Gastrocnemius medialis (tissue), 4 donors: Measurements from ENCODE around the gene SERINC2. TPM values are rescaled to one million over a fixed set of nuclear protein-coding genes. Genes with fewer than 3 reads are reported as not detected.

Source experiments
- ATAC-seq, 2 donors: fragments of 150-250 bp; one replicate each; pipeline ENCODE4 v1.9.1; 2016
- DNase-seq, 2 donors: peaks; one replicate each; pipeline ENCODE4 v3.0.0-alpha.2; 2019
- H3K27ac ChIP-seq, 4 donors: fragments of 200-600 bp; sonication (generic); 1 replicate in 1 of 4; 2 replicates in 3 of 4; pipeline ENCODE4 v1.5.1; 2016 to 2018; ENCODE audit warnings: mild to moderate bottlenecking in 2 of 4, moderate library complexity in 1 of 4
- H3K27me3 ChIP-seq, 3 donors: fragments of 200-600 bp; sonication (generic) in 2 of 3; 1 replicate in 1 of 3; 2 replicates in 2 of 3; pipeline versions ENCODE4 v1.5.1 to v1.6.0; 2016 to 2019; ENCODE audit warnings: mild to moderate bottlenecking in 1 of 3, moderate library complexity in 1 of 3
- H3K36me3 ChIP-seq, 2 donors: fragments of 200-600 bp; sonication (generic) in 1 of 2; one replicate each; pipeline ENCODE4 v1.5.1; 2017 to 2018
- H3K4me1 ChIP-seq, 2 donors: fragments of 200-600 bp; sonication (generic) in 1 of 2; one replicate each; pipeline ENCODE4 v1.5.1; 2016 to 2017; ENCODE audit warnings: mild to moderate bottlenecking in 2 of 2
- H3K4me3 ChIP-seq, 4 donors: fragments of 200-600 bp; sonication (generic) in 3 of 4; 1 replicate in 1 of 4; 2 replicates in 3 of 4; pipeline ENCODE4 v1.5.1; 2016 to 2019; ENCODE audit warnings: mild to moderate bottlenecking in 2 of 4
- H3K9me3 ChIP-seq, 3 donors: fragments of 200-600 bp; sonication (generic) in 2 of 3; 1 replicate in 1 of 3; 2 replicates in 2 of 3; pipeline ENCODE4 v1.5.1; 2016 to 2019
- CTCF ChIP-seq, 5 experiments: fragments of 450-650 bp in 3 of 5; fragments of 200-600 bp in 2 of 5; sonication (generic) in 2 of 5; IDR thresholded peaks in 4 of 5; conservative IDR thresholded peaks in 1 of 5; 1 replicate in 4 of 5; 2 replicates in 1 of 5; pipeline ENCODE4 v1.5.1; 2016 to 2019; ENCODE audit warnings: antibody characterized with exemption in 5 of 5, mild to moderate bottlenecking in 3 of 5, moderate library complexity in 3 of 5
- POLR2A ChIP-seq, 2 donors: fragments of 450-650 bp; IDR thresholded peaks; one replicate each; pipeline ENCODE4 v1.6.1; 2017; ENCODE audit warnings: antibody characterized with exemption in 2 of 2, mild to moderate bottlenecking in 2 of 2, moderate library complexity in 2 of 2
- in situ Hi-C, 4 donors: fragments of 200-750 bp; cut with MboI; loops; one replicate each; pipeline versions ENCODE4 v1.15.0 to v1.8.0; 2017; ENCODE audit warnings: low sequenced_read_pairs in 4 of 4
- intact Hi-C: fragments of 100-400 bp; cut with DNase I; formaldehyde crosslinking; loops from one replicate; pipeline ENCODE4 v1.15.1; 2023; ENCODE audit warnings: low total_unique reads
- total RNA-seq, 4 donors: library from RNA; depleted of rRNA; stranded (reverse); fragments of >200 nt; gene quantifications; one replicate each; pipeline versions ENCODE4 v1.1.0 to v1.2.3, GENCODE V29; 2016

Gene SERINC2
- total RNA-seq, 4 donors from 2014 or later, result 21.2 to 53.4 (median 35.9) TPM

- ATAC-seq (no peak), DNase-seq (no peak)
- H3K4me1 ChIP-seq, result peaks cover 0 to 5% of the 10 kb centered on the region in 2 donors
- no peaks in the 10 kb centered on the region for H3K9me3 ChIP-seq
- in situ Hi-C loops (no loop called here), intact Hi-C loops (no loop called here)
- no peak overlapping the region for H3K27ac ChIP-seq
- H3K27me3 ChIP-seq, result no peaks in the 10 kb centered on the region
- H3K36me3 ChIP-seq, result no peaks in the 10 kb centered on the region
- no peak for TF ChIP-seq CTCF (IDR thresholded peaks at IDR 0.05 in 4 of 5, conservative IDR thresholded peaks at IDR 0.05 in 1 of 5)
- no peak for TF ChIP-seq POLR2A (IDR thresholded peaks at IDR 0.05)
- H3K4me3 ChIP-seq, result no peak overlapping the region
These were observed 4.2 kb upstream of the SERINC2 start for GRCh38 chr1:31408788-31409318.

DNA sequence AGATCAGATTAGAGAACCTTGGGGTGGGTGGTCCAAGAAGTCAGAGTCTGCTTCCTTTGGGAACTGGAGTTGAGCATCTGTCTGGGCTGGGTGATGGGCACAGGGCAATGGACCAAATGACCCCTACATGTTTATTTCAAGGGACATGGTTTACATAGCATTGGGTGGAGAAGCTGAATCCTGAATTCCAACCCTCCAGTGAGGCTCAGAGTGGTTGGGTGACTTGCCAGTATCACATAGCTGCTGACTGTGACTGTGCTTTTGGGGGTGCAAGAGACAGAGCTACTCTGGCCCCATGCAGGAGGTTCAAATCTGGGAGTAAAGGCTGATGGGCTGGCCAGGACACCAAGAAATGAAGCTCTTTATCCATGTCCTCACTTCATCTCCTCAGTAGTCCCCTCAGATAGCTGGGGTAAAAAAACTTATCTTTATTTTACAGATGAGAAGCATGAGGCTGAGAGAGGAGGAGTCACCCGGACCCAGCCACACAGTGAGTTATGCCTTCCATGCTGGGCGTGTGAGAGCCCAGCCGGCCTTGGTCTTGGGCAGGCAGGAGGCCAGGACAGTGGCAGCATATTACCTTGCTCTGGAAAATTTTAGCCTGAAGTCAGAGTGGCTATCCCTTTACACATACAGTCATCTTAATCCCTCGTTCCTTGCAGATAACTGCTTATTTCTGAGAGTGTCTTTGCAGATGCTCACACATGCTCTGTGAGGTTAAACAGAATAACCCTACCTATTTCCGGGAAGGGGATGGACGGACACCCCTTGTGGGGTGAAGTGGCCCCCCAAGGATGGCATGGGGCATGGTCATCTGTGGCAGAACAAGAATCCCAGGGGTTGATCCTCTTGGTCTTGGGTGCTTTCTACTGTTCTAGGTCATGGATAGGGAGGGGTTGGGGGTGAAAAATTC lies 2.8 kb upstream of the SERINC2 start:
- Histone ChIP-seq H3K27ac (no peak overlapping the region), H3K4me1 (peaks cover 0 to 5% of the 10 kb centered on the region in 2 donors), H3K36me3 (no peaks in the 10 kb centered on the region), H3K4me3 (no peak overlapping the region), H3K27me3 (no peaks in the 10 kb centered on the region), H3K9me3 (no peaks in the 10 kb centered on the region)
- ATAC-seq (no peak), DNase-seq (no peak)
- no peak for TF ChIP-seq CTCF (IDR thresholded peaks at IDR 0.05 in 4 of 5, conservative IDR thresholded peaks at IDR 0.05 in 1 of 5)
- in situ Hi-C loops, result no loop called here
- intact Hi-C loops, result no loop called here

GRCh38 chr1:31410871-31411270 lies 2.1 kb upstream of the SERINC2 start:
- no peaks in the 10 kb centered on the region for H3K27me3 ChIP-seq
- no peaks in the 10 kb centered on the region for H3K36me3 ChIP-seq
- DNase-seq, result no peak
- intact Hi-C loops (no loop called here), in situ Hi-C loops (no loop called here)
- no peaks in the 10 kb centered on the region for H3K9me3 ChIP-seq
- peaks cover 5 to 6% of the 10 kb centered on the region in 2 donors for H3K4me1 ChIP-seq
- no peak for ATAC-seq
- no peak overlapping the region for H3K4me3 ChIP-seq
- H3K27ac ChIP-seq, result no peak overlapping the region
- TF ChIP-seq POLR2A (IDR thresholded peaks at IDR 0.05) (no peak), CTCF (IDR thresholded peaks at IDR 0.05 in 4 of 5, conservative IDR thresholded peaks at IDR 0.05 in 1 of 5) (no peak)

- Histone ChIP-seq H3K4me3 (peak overlapping the region in 3 of 4 donors; percentile 74 to 95 (median 91)), H3K27me3 (no peaks in the 10 kb centered on the region), H3K9me3 (no peaks in the 10 kb centered on the region), H3K27ac (peak overlapping the region; percentile 93 to 99 (median 98)), H3K36me3 (no peaks in the 10 kb centered on the region), H3K4me1 (peaks cover 5 to 8% of the 10 kb centered on the region in 2 donors)
- DNase-seq (no peak), ATAC-seq (no peak)
- no peak for TF ChIP-seq CTCF (IDR thresholded peaks at IDR 0.05 in 4 of 5, conservative IDR thresholded peaks at IDR 0.05 in 1 of 5)
- no peak for TF ChIP-seq POLR2A (IDR thresholded peaks at IDR 0.05)
- intact Hi-C loops, result loop anchor here (1.0 to 2.0 kb wide), 2 partner anchors 15 to 39 kb away; partner anchors contain the start of gene FABP3
- in situ Hi-C loops, result no loop called here
These were observed 808 bp upstream of the SERINC2 start for GRCh38 chr1:31412205-31412604.
